GM18526 (cell line): ENCODE measurements around the gene EPB41.

ENCODE experiments used
- POLR2A ChIP-seq: IDR thresholded peaks from 3 replicates; pipeline ENCODE4 v1.6.1; 2011; ENCODE audit not compliant: insufficient read length; ENCODE audit errors: extremely low read depth

Gene EPB41

GRCh38 chr1:29123053-29123886, 208.9 kb downstream of the EPB41 start:
- TF ChIP-seq POLR2A: no peak

GRCh38 chr1:29123887-29124365, 209.6 kb downstream of the EPB41 start, which contains the start of gene TMEM200B:
Gene TMEM200B, minus strand, starts transcription at chr1:29123903. Its CDS starts 2,075 bp downstream, at chr1:29121828.
- no peak for TF ChIP-seq POLR2A

DNA sequence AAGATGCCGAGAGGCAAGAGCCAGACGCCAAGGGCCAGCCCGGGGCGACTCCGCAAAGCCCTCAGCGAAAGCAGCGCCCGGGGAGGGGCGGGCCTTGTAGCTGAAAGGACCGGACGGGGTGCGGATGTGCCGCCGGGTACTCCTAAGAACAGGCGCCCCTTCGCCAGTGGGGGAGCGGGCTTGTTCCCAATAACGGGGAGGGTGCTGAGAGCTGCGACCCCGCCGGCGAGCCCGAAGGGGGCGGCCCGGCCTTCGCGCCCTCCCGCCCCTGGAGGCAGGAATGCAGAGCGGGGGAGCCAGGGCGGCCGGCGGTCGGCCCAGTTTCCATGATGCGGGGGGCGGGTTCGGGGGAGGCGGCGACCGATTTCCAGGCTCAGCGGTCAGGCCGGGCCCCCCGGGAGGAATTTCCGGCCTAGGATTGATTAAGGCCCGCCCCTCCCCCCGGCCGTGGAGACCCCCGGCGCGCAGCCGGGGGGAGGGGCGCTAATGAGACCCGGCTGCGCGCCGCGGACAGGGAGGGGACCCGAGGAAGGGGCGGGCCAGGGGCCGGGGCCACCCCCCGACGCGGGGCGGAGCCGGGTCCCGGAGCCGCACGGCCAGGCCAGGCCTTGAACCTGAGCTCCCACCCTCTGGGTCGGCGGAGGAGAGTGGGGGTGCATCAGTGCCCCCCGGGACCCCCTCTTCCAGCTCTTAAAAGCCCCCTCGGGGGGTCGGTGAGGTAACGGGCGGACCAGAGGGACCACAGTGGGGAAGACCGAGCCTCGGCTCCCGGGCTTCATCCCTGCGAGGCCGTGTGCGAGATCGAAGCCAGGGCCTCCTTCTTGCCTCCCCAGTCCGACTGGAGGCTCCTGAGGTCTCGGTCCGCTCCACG, 210.2 kb downstream of the EPB41 start:
- no peak for TF ChIP-seq POLR2A

DNA sequence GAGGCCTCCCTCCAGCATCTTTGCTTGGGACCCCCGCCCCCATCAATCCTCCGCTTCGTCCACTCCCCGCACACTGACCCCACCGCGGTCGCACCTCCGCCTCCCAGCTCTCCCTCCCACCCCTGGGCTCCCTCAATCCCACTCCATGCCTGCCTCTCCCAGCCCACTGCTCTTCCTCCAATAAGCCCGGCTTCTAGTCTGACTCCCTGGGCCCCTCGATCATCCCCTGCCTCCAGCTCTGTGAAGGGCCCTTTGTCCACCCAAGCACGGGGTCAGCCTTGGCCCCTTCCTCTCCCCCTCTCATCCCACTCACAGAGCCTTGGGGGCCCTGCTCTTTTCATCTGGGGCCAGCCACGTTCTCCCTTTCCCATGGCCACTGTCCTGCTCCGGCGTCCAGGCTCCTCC, 210.9 kb downstream of the EPB41 start:
- TF ChIP-seq POLR2A: no peak

- no peak for TF ChIP-seq POLR2A
Measured at GRCh38 chr1:29125788-29126187, 211.4 kb downstream of the EPB41 start.

GRCh38 chr1:29126198-29126597, 211.8 kb downstream of the EPB41 start:
- TF ChIP-seq POLR2A: no peak

- TF ChIP-seq POLR2A: no peak
Measured at GRCh38 chr1:29128739-29129138, 214.4 kb downstream of the EPB41 start.

DNA sequence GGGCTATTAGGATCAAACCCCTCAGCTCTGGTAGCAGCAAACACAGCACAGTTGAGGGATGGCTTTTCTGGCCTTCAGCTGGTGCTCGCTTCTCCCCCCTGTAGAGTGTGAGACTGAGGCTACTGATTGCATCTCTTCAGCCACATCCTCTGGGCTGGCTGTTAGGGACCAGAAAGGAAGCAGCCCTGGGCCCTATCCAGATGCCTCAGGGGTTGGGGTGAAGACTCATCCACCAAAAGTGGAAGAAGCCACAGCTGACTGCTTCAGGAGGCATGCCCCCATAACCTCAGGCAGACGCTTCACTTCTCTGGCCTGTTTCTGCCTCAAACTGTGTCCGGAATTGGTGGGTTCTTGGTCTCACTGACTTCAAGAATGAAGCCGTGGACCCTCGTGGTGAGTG, 215.5 kb downstream of the EPB41 start:
- TF ChIP-seq POLR2A: no peak

DNA sequence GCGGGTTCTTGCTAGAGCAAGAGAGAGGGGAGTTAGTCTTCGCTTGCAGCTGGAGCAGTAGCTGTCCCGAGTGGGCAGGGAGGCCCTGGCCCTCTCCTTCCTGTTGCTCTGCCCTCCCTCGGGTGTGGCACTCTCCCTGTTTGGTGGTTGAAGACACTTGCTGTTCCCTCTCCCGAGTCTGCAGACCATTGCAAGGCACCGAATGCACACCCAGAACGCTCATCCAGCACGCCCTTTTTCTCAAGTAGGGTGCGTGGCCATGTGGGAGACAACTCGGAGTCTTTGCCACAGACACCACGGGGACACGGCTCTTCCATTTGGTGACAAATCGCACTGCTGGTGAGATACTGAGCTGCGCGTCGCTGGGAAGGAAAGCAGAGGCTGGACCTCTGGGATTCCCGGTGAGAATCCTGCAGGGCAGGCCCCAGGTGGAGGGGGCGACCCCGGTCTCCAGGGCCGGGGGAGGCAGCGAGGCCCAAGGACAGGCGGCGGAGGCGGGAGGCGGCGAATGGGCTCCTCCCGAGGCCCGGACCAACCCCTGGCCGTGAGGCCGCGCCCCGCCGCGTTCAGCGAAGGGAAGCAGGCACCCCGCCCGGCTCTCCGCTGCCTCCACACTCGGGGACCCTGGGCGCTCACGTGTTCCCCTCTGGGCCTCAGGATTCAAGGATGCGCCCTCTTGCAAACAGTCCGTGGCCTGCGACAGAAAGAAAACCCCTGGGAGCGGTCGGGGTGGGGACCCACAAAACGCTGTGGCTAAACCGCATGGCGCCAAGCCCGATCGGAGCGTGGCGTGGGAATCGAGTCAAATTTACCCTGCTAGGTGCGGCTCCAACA, 219.7 kb downstream of the EPB41 start:
- TF ChIP-seq POLR2A: no peak

GRCh38 chr1:29134695-29135028, 220.3 kb downstream of the EPB41 start:
- TF ChIP-seq POLR2A: no peak

GRCh38 chr1:29136391-29136915, 222.1 kb downstream of the EPB41 start:
- no peak for TF ChIP-seq POLR2A

GRCh38 chr1:29142714-29143113, 228.3 kb downstream of the EPB41 start:
- TF ChIP-seq POLR2A: no peak

GRCh38 chr1:29144178-29144577, 229.8 kb downstream of the EPB41 start:
- TF ChIP-seq POLR2A: no peak

DNA sequence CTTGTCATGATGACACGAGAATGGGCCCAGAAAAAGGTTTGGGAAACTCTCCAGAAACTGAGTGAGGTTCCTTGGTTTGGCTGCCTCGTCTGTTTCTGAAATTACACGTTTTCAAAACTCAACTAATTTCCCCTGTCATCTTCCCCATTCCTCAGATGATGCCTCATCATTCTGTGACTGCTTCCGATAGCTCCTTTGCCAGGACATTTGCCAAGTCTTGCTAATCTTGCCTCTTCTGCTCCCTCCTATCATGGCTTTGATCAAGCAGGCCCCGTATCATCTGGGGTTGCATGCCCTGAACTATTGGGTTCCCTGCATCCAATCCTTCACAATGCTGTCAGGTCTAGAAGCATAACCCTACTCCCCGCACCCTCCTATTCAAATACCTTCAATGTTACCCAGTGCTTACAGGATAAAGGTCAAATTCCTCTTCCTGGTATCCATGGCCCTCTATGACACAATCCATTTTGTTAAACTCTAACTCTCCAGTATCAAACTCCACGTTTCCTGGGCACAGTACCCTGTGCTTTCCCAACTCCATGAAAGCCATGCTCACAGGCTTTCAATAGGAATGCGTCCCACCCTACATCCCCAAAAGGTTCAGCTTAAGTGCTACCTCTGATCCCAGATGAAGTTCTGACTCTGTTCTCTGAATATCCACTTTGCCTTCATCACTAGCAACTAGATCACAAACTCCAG, 231.5 kb downstream of the EPB41 start:
- no peak for TF ChIP-seq POLR2A

DNA sequence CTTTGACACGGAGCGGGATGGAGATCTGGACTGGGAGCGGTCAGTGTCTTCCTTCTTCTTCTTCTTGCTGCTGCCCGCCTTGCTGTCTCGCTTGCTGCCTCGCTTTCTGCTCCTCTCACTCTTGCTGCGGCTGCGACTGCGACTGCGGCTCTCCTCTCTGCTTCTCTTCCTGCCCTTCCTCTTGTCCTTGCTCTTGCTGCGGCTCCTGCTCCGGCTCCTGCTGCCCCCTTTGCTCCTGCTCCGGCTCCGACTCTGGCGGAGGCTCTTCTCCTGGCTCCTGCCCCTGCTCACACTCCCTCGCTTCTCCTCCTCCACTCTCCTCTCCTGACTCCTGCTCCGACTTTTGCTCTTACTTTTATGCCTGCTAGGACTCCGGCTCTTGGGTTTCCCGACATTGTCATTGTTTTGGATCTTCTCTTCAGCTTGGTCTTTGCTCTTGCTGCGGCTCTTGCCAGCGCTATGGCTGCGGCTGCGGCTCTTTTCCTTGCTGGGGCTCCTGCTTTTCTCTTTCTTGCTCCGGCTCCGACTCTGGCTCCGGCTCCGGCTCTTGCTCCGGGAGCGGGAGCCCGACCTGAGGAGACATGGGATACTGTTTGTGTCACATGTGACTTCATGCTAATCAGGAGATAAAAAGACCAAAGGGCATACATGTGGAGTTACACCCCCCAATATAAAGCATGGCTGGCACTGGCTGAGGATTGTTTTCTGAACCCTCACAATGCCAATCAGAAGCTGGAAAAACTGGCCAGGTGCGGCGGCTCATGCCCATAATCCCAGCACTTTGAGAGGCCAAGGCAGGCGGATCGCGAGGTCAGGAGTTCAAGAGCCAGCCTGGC, 234.5 kb downstream of the EPB41 start:
- TF ChIP-seq POLR2A: no peak
